Head of caudate nucleus (tissue), 42 donors: ENCODE measurements around the gene SP2.

ENCODE experiments used
- DNase-seq, 42 donors: peaks; one replicate each; pipeline versions ENCODE4 v3.0.0 to v3.0.0-alpha.2; 2020 to 2021; ENCODE audit warnings: mixed read lengths in 7 of 42
- intact Hi-C: fragments of 100-400 bp; cut with DNase I; formaldehyde crosslinking; loops from one replicate; pipeline ENCODE4 v1.15.0; 2022

SP2 gene

DNA sequence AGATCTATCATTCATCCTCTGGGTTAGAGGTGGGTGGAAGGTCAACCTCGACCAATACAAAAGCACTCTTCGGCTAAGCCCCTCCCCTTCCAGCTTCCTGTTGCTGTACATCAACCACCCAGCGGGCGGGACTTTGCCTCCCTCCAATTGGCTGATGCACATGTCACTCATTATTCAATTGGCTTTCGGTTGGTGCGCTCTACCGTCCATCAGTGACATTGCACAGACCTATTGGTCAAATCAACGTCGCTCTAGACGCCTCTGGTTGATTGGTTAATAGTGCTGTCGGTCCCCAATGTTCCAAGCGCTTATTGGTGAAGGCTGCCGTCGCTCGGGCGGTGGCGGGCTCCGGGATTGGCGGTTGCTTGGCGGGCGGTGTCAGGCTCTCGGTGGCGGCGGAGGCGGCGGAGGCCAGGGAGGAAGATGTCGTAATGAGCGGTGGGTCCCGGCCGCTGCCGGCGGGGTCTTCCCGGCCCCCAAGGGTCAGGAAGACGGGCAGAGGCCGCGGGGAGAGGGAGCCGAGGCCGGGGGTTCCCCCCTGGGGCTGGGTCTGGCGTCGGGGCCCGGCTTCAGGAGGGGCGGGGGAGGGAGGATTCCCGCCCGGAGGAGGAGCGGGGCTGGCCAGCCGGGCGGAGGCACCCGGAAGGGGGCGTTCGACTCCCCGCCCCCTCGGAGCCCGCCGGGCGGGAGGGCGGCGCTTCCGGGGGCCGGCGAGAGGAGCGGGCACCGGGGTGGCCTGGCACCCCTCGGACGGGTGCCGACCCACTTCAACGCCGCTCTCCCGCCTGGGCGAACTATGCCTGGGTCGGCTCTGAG is at the start of gene SP2:
Gene SP2, plus strand, starts transcription at position 381 of the 816 bp plus-strand sequence. Its CDS starts 51 bp downstream, at position 432.
- intact Hi-C loops: loop anchor here (2.0 kb wide), 1 partner anchor 75 kb away; the partner anchor contains the start of gene CDK5RAP3

DNA sequence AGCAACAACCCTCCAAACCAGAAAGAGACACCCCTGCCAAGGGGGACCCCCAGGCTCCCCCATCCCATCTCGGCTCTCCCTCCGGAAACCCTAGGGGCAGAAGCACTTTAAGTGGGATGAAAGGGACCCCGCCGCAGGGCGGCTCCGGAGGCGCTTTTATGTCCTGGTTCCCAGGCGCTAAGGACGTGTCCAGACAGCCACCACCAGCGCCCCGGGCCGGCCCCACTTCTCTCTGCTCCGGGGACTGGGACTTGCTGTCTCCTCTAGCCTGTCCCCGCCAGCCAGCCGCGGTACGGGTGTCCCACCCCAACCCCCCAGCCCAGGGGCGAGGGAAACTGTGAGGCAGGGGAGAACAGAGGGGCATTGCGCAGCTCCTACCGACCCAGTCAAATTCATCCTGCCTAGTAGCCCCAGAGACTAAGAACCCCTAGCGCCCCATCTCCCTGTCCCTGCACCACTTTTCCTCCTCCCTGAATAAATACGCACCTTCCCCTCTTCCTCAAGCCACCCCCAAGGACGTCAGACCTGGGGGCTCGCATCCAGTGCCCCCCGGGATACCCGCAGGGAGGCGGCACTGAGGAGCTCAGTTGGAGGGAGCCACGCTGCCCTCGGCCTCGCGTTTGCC is 49.2 kb upstream of the SP2 start:
- intact Hi-C loops: no loop called here
- DNase-seq: no peak

More for the DNA sequence above, at the start of gene SP2:
- peak; percentile 95 to 100 (median 99) for DNase-seq

DNA sequence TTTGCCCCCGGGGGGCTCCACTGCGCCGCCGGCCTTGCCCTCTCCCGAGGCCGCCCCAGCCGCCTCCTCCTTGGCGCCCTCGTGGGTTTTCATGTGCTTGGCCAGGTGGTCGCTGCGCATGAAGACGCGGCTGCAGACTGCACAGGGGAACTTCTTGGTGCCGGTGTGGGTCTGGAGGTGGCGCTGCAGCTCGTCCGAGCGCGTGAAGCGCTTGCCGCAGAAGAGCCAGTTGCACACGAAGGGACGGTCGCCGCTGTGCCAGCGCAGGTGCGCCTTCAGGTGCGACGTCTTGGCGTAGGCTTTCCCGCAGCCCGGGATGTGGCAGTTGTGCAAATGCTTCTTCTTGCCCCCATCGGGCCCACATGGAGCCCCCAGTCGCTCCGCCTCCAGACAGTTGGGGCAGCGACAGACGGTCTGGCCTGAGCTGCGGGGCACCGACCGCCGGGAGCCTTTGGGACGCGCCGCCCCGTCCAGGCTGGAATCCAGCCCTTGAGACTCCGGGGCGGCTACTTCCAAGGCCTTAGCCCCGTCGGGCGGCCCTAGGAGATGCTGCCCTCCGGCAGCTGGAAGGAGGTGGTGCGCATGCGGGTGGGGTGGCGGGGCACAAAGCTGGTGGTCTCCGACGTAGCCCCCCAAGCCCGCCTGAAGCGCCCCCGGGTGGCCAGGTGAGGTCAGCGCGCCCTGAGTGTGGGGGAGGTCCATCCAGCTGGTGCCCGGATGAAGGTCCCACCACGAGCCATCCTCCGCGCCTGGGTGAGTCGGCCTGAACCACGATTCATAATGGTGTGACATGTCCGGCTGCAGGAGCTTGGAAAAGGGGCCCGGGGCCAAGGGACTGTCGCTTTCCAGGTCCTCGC is 48.5 kb upstream of the SP2 start:
- intact Hi-C loops: no loop called here
- peak in 5 of 42 donors; percentile 13 to 30 (median 21) for DNase-seq

DNA sequence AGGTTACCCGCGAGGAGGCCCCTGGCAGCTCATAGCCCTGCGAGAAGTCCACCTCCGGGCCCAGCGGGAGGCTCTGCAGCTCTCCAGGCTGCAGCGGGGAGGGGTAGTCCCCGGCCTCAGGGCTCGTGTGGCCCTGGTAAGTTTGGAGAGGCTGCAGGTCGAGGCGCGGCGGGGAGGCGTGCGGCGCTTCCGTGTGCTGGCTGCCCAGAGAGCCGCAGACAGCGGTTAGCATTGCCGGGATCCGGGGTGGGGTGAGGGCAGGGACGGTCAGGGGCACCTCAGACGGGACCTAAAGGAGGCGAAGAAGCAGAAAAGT is 47.9 kb upstream of the SP2 start:
- DNase-seq: no peak
- intact Hi-C loops: no loop called here

DNA sequence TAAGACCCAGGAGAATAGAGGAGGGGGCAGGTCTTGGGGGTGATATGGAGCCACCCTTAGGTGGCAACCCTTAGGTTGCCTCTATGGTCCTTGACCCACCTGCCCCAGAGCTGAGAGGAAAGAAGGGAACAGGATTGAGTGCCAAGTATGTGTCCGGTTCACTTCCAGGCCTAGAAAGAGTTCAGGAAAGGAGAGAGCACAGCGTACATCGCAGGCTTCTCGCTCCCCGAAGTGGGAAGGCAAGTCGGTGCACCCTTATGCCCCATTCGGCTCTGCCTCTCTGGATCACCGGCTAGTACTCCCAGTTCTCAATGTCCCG is 45.7 kb upstream of the SP2 start:
- intact Hi-C loops: no loop called here
- no peak for DNase-seq

DNA sequence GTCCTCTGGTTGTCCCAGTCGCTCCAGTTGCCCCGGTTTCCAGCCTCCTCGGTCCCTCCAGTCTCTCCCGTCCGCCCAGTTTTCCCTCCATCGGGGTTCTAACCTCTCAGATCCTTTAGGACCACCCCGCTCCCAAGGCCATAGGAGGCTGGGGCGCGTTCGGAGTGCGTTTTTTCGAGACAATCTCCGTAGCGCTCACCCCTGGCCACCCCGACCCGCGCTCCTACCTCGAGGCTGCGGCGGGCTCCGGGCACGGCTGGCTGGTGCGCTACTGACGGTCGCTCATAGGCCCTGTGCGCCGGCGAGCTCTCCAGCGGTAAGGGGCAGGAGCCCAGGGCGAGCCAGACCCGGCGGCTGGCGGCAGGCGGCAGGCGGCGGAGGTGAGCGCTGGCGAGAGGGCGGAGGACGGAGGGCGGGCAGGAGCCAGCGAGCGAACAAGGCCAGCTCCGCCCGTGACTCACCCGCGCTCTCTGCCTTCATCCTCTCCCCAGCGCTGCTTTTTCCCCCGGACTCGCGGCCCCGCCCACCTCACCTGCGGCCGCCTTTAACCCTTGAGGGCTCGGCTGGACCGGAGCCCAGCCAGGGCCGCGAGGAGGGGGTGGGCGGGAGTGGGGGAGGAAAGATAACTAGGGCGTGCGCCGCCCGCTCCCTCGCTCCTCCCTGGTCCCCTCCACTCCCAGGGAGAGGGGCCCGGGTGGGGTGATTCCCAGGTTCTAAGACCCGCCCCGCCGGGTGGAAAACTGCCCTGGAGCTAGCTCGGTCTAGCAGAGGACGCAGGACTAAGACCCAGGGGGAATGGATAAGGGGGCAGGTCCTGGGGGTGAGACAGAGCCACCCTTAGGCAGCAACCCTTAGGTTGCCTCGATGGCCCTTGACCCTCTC is 45.1 kb upstream of the SP2 start, which contains the start of gene SP6:
Gene SP6, minus strand, starts transcription at position 472 of the 882 bp plus-strand sequence. CDS start 2,734 bp downstream, outside the sequence.
- peak in 4 of 42 donors; percentile 7 to 25 (median 12) for DNase-seq
- intact Hi-C loops: no loop called here

DNA sequence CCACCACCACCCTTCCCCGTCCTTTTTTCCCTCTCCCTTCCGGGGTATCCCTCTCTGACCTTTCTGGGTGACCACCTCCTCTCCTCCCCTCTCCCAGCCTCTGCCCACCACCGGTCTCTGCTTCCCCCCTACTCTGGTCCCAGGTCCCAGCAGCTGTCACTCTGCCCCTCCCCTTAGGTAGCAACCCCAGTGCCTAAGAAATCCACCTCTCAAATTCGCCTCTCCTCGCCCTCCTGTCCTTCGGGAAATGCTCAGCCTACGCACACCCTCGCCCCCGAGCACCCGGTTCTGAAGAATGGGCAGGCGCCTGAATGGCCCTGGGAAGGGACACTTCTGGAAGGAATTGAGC is 44.3 kb upstream of the SP2 start:
- intact Hi-C loops: no loop called here
- no peak for DNase-seq

DNA sequence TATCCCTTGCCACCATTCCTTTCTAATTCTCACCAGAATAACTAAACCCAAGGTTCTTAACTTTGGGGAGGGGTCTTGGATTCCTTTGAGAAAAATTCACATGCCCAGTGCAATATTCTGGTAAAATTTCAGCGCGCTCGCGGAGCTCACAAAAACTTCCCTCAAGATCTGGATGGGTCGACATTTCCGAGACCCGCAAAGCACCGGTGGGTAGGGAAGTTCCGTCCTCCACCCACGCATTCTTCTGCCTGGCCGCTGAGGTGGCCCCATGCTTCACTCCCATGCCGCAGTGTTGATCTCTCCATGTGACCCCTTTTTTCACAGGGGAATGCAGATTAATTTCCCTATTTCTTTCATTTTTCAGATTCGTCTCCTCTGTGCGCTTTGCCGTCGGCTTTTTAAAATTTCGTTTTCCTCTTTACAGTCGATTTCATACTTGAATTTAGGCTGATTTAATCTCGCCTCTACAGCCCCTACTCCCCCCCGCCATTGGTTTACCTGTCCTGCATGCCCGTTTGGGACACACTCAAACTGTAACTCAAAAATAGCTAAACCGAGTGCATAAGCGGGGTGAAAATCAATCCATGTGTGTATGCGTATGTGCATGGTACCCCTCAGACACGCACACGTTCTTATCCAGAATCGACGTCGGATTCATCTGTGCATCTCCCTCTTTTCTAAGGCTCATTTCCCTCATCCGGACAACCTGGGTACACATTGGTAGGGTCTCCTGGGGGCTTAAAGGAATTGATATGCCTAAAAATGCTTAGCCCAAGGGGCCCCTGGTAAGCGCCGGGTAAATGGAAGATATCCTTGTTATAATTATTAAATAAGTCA is 43.7 kb upstream of the SP2 start:
- peak in 1 of 42 donors; percentile 3 for DNase-seq

DNA sequence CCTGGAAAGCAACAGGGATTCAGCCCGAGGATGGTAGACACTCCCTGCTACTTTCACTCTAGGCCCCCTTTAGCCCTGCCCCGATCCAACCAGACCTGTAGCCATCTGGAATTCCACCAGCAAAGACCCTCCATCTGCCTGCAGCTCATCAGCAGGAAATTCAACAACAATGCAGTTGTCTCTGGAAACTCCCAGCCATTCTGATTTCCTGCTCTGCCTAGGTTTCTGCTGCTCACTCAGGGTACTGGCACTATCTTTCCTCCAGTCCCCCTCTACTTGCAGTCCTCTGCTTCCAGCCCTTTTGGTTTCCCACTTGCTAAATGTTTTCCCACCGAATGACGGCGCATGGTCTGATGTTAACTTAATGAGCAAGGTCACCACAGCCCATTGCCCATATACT is 42.4 kb upstream of the SP2 start:
- intact Hi-C loops: no loop called here
- DNase-seq: no peak

More for the DNA sequence above, 43.7 kb upstream of the SP2 start:
- intact Hi-C loops: no loop called here

DNA sequence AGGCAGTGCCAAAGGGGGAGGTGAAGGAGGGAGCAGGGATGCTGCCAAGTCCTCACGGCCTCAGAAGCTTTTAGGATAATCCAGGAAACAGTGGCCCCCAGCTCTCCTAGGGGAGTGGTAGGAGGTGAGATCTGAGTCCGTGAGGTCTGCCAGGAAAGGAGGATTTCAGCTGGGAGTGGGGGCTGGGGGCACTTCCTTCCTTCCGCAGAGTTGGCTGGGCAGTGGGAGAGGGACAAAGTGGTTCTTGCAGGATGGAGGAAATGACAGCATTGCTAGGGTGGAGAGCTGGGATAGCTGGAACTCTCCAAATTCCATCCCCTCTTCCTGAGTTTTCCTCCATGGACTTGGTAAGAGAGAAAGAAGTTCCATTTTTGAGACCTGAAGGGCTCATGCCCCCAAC is 40.3 kb upstream of the SP2 start:
- DNase-seq: no peak
- intact Hi-C loops: no loop called here

DNA sequence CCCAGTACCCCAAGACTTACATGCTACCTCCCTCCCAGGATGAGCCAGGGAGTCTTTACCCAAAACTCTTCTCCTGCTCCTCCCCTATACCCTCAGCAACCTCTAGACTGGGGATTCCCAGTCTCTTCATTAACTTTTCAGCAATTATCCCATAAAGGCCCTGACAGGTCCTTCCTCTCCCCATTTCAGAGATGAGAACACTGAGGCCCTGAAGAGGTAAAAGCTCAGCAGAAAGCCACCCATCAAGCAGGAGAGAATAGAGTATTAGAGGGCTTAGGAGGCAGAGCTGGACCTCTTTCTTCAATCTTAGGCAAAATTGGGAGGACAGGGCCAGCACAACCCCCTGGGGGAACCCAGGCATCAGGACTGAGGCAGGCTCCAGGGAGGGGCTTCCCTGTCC is 39.2 kb upstream of the SP2 start:
- DNase-seq: no peak

DNA sequence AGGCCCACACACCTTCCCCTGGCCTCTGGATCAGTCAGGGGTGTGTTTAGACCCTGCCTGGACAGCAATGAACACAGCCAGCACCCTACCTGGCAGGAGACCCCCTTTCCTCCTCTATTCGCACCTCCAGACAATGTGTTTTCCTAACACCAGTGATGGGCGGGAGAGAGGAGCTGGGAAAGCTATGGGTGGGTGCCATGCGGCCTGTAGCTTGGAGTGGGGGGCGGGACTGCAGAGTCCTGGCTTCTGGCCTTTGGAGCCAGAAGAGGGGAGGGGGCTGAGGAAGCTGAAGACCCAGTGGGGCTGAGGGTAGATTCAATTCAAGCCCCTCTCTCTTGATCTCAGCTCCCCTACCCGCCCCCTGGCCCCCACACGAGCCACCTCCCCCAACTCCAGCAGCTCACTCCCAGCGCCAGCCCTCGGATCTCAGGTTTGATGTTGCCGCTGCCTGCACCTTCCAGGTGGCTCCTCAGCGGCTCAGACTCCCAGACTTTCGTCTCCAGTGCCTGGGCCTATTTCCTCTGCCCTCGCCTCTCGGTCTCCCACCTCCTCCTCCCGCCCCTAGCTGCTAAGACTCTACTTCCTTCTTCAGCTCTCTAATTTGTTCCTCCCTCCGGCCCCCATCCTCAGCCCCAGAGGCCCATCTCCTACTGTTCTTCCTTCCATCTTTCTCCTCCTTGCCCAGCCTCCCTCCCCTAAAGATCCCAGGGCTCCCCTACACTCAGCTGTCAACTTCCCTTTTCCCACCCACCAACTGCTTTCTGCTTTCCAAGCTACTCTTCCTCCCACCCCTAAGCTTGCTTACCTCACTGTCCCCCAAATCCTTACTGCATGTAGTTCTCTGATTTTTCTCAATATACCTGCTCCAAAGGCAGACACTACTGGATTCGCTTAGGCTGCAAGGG is 38.2 kb upstream of the SP2 start:
- intact Hi-C loops: no loop called here
- no peak for DNase-seq

More for the DNA sequence above, 39.2 kb upstream of the SP2 start:
- intact Hi-C loops: no loop called here

DNA sequence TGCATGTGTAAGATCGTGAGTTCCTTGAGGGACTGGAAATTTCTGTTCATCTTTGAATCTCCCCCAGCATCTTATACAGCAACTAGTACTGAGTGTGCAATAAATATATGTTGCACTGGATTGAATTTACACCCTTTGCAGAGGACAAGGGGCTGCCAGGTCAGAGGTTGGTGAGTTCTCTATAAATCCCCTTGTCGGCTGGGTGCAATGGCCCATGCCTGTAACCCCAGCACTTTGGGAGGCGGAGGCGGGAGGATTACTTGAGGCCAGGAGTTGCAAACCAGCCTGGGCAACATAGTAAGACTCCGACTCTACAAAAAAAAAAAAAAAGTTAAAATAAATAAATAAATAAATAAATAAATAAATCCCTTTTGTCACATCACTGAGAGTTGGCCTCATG is 35.6 kb upstream of the SP2 start:
- intact Hi-C loops: no loop called here
- no peak for DNase-seq

DNA sequence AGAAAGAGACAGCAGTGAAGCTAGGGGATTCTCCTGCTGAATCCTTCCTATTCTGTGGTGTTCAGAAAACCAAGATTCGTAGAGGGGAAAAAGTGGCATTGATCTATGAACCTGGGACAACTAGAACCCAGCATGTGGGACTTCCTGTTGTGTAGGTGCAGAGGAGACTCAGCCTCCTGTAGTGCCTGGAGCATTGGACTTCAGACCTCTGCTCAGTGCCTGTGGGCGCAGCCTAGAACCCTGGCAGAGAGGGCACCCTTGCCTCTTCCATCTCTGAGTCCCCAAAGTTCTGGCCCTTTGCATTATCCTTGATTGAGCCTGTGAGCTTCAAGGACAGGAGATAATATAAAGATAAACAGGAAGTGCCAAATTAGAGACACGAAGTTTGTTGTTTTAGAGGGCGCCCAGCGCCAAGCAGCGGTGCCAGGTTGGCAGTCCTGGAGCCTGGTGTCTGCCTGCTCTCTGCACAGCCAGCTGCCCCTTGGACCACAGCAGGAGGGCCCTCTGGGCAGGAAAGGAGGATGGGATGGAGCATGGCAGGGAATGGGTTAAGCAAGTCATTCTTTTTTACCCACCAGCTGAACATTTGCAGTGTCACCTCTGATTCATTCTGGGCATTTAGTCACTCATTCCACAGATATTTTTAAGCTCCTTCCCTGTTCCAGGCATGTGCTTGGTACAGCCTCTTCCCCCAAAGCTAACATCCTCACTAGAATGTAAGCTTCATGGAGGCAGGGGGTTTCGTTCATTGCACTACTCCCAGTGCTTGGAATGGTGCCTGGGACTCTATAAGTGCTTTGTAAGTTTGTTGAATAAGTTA is 33.2 kb upstream of the SP2 start:
- DNase-seq: no peak
- intact Hi-C loops: no loop called here

DNA sequence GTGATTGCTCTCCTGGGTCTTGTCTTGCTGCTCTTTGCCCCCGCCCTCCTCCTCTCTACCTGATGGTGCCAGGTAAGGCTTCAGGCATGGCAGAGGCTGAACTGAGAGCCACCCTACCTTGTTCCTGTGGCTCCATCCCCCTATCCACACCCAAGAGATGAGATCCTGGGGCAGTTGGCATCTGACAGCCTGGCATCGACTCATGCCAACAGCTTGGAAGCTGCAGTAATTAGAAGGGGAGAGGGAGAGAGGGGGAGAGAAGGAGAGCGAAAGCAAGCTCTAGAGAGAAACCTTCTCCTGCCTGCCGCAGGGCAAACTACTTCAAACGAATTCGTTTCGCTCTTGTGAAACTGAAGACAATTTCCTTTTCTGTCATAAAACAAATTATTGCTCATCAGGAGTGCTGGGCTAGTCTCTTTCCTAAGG is 31.2 kb upstream of the SP2 start:
- DNase-seq: no peak
- intact Hi-C loops: no loop called here

DNA sequence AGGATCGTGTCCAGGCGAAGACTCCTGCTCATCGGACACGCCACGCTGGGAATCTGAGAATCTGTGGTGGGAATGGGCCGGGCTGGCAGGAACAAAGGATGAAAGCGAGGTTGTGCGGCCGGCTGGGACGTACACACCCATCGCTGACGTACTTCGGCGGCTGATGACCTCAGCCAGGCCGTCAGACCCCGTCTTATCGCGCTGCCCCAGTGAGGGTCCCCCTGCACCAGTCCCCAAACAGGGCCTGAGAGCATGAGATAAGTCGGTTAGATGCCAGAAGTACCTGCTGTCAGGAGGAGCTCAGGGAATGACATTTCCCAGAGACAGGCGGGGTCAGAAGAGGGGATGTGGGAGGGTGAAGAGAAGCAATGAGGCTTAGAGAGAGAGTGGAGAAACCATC is 29.1 kb upstream of the SP2 start:
- DNase-seq: no peak
- intact Hi-C loops: no loop called here
